PFSK-1 (cell line): ENCODE results near the gene LONP1.

Source experiments
- POLR2AphosphoS5 ChIP-seq: IDR thresholded peaks from 2 replicates; pipeline ENCODE4 v1.6.1; 2012; ENCODE audit warnings: low read depth, mild to moderate bottlenecking, control low read depth, low read length, moderate library complexity
- TAF1 ChIP-seq: IDR thresholded peaks from 2 replicates; pipeline ENCODE4 v1.6.1; 2012; ENCODE audit warnings: low read length, control low read depth, borderline replicate concordance; ENCODE audit not compliant: insufficient read depth

DNA sequence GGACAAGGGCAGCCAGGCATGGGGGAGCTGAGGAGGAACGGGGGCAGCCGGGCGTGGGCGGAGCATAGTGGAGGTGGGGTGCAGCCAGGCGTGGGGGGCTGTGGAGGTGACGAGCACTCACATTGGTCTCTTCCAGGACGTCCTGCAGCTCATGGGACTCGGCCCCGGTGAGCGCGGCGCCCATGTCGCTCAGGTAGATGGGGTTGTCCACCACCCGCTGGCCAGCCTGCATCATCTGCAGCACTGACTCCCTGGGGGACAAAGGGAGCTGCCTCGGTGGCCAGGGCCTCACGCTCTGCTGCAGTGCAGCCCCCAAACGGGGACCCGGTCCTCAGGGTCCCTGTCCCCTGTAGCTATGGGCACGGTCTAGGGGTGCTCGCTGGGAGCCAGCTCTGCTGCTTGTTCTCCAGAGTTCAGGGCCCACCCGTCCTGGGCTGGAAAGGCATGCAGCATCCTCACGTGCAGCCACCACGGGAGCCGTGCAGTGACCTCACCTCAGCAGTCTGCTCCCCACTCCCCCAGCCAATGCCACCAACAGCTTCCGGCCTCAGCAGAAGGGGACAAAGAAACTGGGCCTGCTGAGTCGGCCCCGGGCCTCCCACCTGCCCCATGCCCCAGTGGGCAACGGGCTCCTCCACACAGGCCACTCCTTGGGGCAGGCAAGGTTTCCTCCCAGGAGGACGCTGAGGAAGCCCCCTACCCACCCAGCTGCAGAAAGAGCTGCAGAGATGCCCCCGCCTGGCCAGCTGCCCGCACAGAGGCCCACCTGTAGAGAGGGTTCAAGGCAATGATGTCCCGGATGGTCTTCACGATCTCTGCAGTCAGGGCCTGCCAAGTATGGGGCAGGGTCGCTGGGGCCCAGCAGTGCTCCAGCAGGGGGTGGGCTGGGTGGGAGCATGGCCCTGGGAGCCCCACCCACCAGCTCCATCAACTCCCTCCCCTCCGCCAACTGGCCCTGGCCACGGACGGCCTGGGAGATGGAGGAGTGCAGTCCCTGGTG lies 12.1 kb downstream of the LONP1 start:
- no peak for TF ChIP-seq TAF1
- TF ChIP-seq POLR2AphosphoS5, result no peak
